Dendritic cell treated with granulocyte-macrophage colony-stimulating factor and Interleukin-4, amounts not matched to agents 40 ng/mL and 50 ng/mL, for 4 days (primary cell): ENCODE measurements around the gene PRCD.

Experiments
- H3K27ac Mint-ChIP-seq: one replicate; pipeline ENCODE4 v1.8.0; 2022; ENCODE audit warnings: mild to moderate bottlenecking, mixed read lengths
- H3K27me3 Mint-ChIP-seq: one replicate; pipeline ENCODE4 v1.8.0; 2022; ENCODE audit warnings: mild to moderate bottlenecking, mixed read lengths
- H3K36me3 Mint-ChIP-seq: one replicate; pipeline ENCODE4 v1.8.0; 2022; ENCODE audit warnings: low read depth, mixed read lengths
- H3K4me1 Mint-ChIP-seq: one replicate; pipeline ENCODE4 v1.8.0; 2022; ENCODE audit warnings: low read depth, mixed read lengths
- H3K4me3 Mint-ChIP-seq: one replicate; pipeline ENCODE4 v1.8.0; 2022; ENCODE audit warnings: mild to moderate bottlenecking, moderate library complexity, mixed read lengths
- H3K9me3 Mint-ChIP-seq: one replicate; pipeline ENCODE4 v1.8.0; 2022; ENCODE audit warnings: mixed read lengths
- intact Hi-C: fragments of 100-400 bp; cut with micrococcal nuclease; formaldehyde crosslinking; loops from one replicate; pipeline ENCODE4 v1.15.0; 2022

Gene PRCD

DNA sequence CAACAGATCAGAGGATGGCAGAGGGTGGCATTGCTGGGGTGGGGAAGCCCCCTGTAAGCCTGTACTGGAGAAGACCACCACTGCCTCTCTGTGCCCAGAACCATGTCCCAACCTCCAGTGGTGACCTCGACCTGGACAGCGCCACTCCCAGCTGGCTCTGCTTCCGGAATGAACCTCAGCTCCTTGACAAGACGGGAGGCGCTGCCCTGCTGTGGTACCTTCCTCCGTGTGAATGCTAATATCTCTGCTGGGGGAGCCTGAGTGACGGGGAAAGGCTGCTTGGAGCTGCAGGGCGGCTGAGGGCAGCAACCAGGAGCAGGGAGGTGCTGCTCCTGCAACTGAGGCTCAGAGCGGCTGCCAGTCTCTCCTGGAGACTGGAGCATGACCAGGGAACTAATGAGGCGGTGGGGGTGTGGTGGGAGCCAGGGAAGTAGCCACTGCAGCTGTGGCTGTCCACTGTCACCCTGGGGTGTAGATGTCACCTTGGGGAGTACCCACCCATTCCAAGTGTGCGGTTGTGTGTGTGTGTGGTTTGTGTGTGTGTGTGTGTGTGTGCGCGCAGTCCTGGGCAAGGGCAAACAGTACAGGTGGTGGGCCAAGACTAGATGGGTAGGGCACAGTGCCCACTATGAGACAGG lies 6.2 kb downstream of the PRCD start:
- intact Hi-C loops, result no loop called here
- no peak overlapping the region for H3K4me3 Mint-ChIP-seq
- H3K27me3 Mint-ChIP-seq, result peaks cover 43% of the 10 kb centered on the region
- no peaks in the 10 kb centered on the region for H3K36me3 Mint-ChIP-seq
- no peak overlapping the region for H3K27ac Mint-ChIP-seq
- peaks cover 19% of the 10 kb centered on the region for H3K4me1 Mint-ChIP-seq
- no peaks in the 10 kb centered on the region for H3K9me3 Mint-ChIP-seq

DNA sequence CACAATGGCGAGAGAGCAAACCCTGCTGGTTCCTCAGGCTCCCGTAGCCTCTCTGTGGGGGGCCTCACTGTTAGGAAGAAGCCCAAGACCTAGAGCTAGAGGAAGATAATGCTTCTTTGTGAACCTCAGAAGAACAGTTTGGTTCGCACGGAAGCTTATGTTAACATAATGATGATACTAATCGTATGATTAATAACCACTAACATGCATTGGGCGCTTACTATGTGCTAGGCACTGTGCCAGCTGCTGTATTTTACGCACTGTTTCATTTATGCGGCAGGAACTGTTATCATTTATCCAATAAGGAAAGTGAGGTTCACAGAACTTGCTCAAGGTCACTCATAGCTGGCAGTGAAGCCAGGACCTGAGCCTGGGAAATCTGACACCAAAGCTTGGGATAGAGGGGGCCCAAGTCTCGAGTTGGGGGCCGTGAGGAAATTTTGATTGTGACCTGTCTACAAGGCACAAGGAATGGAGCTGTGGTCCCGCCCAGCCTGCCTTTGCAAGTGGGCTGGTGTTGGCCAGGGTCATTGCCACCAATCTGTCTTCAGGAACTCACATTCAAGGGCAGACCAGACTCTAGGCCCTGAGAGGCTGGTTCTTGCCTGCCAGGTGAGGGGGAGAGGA lies 6.8 kb downstream of the PRCD start:
- intact Hi-C loops, result loop anchor here (1.0 kb wide), 1 partner anchor 23 kb away; no protein-coding TSS in a partner anchor
- H3K27me3 Mint-ChIP-seq, result peaks cover 43% of the 10 kb centered on the region
- H3K9me3 Mint-ChIP-seq, result no peaks in the 10 kb centered on the region
- H3K4me3 Mint-ChIP-seq, result no peak overlapping the region
- no peak overlapping the region for H3K27ac Mint-ChIP-seq
- H3K4me1 Mint-ChIP-seq, result peaks cover 20% of the 10 kb centered on the region
- no peaks in the 10 kb centered on the region for H3K36me3 Mint-ChIP-seq

DNA sequence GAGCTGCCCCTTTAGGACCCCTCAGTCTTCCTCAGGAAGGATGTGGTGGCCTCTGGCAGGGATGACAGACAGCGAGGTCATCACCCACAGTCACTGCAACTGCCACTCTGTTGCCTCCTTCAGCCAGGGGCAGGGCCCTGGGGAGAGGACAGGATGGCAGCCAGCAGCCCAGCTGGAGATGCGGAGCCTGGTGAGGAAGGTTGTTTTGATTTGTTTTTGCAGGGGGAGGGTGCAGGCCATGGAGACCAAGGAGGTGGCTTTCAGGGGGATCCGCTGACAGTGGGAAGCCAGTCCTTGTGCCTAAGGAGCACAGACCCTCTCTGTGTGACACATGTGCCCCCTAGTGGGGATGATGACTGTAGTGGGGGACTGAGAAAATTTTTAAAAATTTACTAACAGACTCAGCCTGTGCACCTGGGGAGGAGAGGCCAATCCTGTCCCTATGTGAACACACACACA lies 7.4 kb downstream of the PRCD start:
- Mint-ChIP-seq H3K27me3 (peaks cover 39% of the 10 kb centered on the region), H3K27ac (no peak overlapping the region), H3K4me3 (no peak overlapping the region), H3K9me3 (no peaks in the 10 kb centered on the region), H3K36me3 (no peaks in the 10 kb centered on the region), H3K4me1 (peaks cover 20% of the 10 kb centered on the region)
- intact Hi-C loops, result loop anchor here (1.0 kb wide), 1 partner anchor 24 kb away; no protein-coding TSS in a partner anchor

DNA sequence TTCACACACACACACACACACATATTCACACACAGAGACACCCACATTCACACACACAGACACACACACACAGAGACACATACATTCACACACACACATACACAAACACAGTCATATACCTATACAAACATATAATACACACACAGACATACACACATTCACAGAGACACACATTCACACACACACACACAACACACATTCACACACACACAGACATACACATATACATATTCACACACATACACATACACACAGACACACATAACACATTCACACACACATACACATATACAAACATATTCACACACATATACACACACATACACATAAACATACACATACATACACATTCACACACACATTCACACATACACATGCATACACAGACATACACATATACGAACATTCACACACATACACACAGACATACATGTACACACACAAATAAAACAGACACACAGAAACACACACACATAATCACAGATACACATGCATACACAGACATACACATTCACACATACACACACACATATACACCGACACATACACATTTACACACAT lies 7.9 kb downstream of the PRCD start:
- Mint-ChIP-seq H3K27me3 (peaks cover 34% of the 10 kb centered on the region), H3K4me3 (no peak overlapping the region), H3K27ac (no peak overlapping the region), H3K4me1 (peaks cover 20% of the 10 kb centered on the region), H3K36me3 (no peaks in the 10 kb centered on the region), H3K9me3 (no peaks in the 10 kb centered on the region)
- intact Hi-C loops, result loop anchor here (1.0 kb wide), 1 partner anchor 24 kb away; no protein-coding TSS in a partner anchor

DNA sequence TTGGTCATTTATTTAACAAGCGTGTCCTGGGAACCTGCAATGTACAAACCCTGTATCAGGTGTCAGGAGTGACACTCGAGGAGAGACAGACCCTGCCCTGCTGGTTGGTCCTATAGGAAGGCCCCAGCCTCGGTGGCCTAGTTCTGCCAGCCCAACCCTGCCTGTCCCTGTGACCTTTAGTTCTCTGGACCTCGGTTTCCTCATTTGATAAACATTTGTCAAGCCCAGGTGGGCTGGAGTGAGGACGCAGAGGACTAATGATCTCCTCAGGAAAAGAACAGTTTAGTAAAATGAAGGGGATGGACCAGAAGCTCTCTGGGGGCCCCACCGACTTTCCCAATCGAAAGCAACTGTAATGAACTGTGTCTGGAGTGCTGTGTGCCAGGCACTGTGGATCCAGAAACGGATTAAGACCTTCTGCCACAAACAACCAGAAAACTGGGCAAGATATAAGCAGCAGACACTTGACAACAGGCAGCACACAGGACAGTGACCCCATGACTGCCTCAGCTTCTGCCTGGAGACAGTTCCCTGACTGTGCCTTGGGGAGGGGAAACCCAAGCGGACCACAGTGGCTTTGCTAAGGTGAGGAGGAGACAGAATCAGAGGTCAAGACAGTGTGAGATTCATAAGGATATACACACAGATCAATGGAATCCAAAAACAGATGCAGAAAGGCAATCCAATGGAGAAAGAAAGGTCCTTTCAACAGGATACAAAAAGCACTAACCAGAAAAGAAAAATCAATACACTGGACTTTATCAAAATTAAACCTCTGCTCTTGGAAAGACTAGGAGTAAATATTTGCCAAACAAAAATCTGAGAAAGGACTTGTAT lies 8.8 kb downstream of the PRCD start:
- Mint-ChIP-seq H3K36me3 (no peaks in the 10 kb centered on the region), H3K27ac (no peak overlapping the region), H3K27me3 (peaks cover 26% of the 10 kb centered on the region), H3K9me3 (no peaks in the 10 kb centered on the region), H3K4me1 (peaks cover 20% of the 10 kb centered on the region), H3K4me3 (no peak overlapping the region)
- intact Hi-C loops, result no loop called here

DNA sequence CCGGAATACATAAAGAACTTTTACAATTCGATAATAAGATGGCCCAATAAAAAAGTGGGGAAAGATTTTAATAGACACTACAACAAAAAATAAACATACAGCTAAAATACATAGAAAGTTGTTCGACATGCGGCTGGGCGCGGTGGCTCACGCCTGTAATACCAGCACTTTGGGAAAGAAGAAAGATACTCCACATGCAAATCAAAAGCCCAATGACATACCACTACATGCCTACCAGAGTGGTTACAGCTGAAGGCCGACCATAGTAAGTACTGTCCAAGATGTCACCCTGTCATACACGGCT lies 9.3 kb downstream of the PRCD start:
- H3K27ac Mint-ChIP-seq, result no peak overlapping the region
- peaks cover 15% of the 10 kb centered on the region for H3K4me1 Mint-ChIP-seq
- intact Hi-C loops, result no loop called here
- H3K36me3 Mint-ChIP-seq, result no peaks in the 10 kb centered on the region
- no peaks in the 10 kb centered on the region for H3K9me3 Mint-ChIP-seq
- no peak overlapping the region for H3K4me3 Mint-ChIP-seq
- peaks cover 21% of the 10 kb centered on the region for H3K27me3 Mint-ChIP-seq

DNA sequence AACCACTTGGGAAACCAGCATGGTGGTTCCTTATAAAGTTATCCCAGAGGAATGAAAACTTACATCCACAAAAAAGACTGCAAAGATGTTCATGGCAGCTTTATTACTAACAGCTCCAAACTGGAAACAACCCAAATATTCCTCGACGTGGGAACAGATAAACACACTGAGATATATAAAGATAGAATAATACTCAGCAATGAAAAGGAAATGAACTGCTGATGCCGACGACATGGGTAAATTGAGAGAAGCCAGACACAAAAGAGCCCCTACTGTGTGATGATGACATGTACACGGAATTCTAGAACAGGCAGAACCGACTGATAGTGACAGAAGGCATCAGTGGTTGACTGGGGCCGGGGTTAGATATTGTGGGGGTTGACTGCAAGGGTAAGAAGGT lies 9.7 kb downstream of the PRCD start:
- no peaks in the 10 kb centered on the region for H3K36me3 Mint-ChIP-seq
- H3K27me3 Mint-ChIP-seq, result peaks cover 17% of the 10 kb centered on the region
- peaks cover 12% of the 10 kb centered on the region for H3K4me1 Mint-ChIP-seq
- no peak overlapping the region for H3K4me3 Mint-ChIP-seq
- intact Hi-C loops, result no loop called here
- H3K9me3 Mint-ChIP-seq, result no peaks in the 10 kb centered on the region
- no peak overlapping the region for H3K27ac Mint-ChIP-seq

DNA sequence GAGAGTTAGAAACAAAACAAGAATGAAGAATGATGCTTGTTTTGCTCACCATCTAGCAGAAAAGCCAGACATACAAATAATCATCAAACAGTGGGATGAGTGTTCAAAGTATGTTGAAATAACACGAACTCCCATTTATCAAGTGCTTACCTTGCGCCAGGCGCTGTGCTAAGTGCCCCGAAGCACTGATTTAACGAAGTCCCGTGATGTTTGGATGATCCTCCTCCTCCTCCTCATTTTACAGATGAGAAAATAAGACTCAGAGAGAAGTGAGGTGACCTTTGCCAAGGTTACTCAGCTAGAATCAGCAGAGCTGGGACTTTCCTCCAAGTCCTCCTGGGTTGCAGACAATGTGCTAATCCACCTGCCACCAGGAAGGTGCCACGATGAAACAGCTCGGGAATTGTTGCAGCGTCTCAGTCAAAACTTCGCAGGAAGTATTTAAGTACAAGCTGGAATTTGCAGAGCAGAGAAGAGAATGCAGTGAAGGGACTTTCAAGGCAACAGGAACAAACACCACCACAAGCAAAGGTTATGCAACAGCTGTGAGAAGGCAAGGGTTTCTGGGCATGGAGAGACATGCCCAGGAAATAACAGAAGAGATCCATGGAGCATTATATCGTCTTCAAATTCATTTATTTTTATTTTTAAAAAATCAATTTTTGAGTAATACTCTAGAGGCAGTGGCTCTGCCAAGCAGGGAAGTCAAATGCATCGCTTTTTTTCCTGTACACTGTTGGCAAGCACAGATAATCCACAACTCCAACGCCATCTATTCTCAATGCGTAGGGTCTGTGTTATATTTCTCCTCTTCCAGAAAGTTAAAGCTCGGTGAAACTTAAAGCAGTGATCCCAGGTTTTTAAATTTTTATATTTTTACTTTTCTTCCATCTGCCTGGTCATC lies 11.1 kb downstream of the PRCD start:
- peaks cover 8% of the 10 kb centered on the region for H3K4me1 Mint-ChIP-seq
- peaks cover 4% of the 10 kb centered on the region for H3K27me3 Mint-ChIP-seq
- peak overlapping the region; percentile 63 for H3K4me3 Mint-ChIP-seq
- H3K36me3 Mint-ChIP-seq, result no peaks in the 10 kb centered on the region
- H3K9me3 Mint-ChIP-seq, result no peaks in the 10 kb centered on the region
- intact Hi-C loops, result no loop called here
- peak overlapping the region; percentile 77 for H3K27ac Mint-ChIP-seq

DNA sequence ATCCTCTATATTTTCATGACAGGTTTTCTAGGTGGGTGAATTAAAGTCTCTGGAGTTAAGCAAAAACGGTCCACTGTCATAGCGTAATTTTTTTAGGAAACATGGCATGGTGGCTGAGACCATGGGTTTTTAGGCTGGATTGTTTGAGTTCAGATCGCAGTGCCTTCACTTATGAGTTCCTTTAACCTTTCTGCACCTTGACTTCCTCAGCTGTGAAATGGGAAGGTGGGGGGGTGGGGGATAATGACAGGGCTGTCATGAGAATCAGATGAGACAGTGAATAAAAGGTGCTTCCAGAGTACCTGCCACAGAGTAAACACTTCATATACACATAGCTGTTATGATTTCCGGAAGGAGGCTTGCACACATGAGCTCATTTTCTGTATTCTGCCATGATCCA lies 11.8 kb downstream of the PRCD start:
- intact Hi-C loops, result no loop called here
- Mint-ChIP-seq H3K27ac (no peak overlapping the region), H3K4me3 (no peak overlapping the region)

DNA sequence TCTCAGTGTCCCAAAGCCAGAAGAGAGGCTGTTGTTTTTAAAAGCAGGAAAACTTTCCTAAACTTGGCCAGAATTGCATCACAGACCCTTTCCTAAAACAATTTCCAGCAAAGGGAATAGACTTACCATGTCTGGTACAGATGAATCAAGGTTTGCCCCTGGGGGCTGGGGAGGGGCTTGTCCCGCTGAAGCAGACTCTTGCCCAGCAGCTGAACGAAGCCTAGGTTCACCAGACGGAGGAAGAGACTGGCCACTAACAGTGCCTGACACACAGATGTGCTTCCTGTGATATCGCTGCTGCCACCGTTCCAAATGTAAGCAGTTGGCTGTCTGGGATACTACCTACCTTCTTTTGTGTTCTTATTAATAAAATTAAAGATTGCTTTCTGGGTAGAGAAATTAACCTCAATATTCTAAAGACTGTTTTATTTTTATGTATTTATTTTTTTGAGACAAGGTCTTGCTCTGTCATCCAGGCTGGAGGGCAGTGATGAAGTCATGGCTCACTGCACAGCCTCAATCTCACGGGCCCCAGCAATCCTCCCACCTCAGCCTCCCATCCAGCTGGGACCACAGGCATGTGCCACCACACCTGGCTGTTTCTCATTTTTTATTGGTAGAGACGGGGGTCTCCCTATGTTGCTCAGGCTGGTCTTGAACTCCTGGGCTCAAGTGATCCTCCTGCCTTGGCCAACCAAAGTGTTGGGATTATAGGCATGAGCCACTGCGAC lies 13.5 kb downstream of the PRCD start:
- H3K9me3 Mint-ChIP-seq, result no peaks in the 10 kb centered on the region
- H3K4me3 Mint-ChIP-seq, result no peak overlapping the region
- intact Hi-C loops, result no loop called here
- H3K4me1 Mint-ChIP-seq, result peaks cover 27% of the 10 kb centered on the region
- H3K27me3 Mint-ChIP-seq, result no peaks in the 10 kb centered on the region
- H3K27ac Mint-ChIP-seq, result no peak overlapping the region
- peaks cover 15% of the 10 kb centered on the region for H3K36me3 Mint-ChIP-seq

More for the DNA sequence above, 11.8 kb downstream of the PRCD start:
- H3K36me3 Mint-ChIP-seq, result no peaks in the 10 kb centered on the region
- H3K4me1 Mint-ChIP-seq, result peaks cover 12% of the 10 kb centered on the region
- no peaks in the 10 kb centered on the region for H3K9me3 Mint-ChIP-seq
- no peaks in the 10 kb centered on the region for H3K27me3 Mint-ChIP-seq

DNA sequence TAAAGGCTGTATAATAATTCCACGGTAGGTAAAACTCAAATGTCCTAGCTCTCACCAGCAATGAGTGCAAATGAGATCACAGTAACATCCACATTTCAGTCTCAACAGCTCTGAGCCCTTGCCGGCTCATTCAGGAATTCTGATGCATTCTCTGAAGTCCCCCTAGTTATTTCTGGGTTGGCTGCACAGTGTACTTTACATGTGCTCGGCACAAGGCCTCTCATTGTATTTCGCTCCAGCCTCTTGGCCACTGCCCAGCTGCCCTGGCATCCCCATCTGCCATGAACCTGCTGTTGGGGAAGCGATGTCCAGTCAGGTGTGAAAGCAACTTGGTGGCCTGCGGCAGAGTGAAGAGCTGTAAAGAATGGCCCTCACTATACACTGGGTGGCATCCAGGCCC lies 14.3 kb downstream of the PRCD start:
- Mint-ChIP-seq H3K27me3 (no peaks in the 10 kb centered on the region), H3K4me1 (peaks cover 35% of the 10 kb centered on the region), H3K9me3 (no peaks in the 10 kb centered on the region), H3K27ac (no peak overlapping the region), H3K4me3 (no peak overlapping the region), H3K36me3 (peaks cover 18% of the 10 kb centered on the region)
- intact Hi-C loops, result no loop called here

DNA sequence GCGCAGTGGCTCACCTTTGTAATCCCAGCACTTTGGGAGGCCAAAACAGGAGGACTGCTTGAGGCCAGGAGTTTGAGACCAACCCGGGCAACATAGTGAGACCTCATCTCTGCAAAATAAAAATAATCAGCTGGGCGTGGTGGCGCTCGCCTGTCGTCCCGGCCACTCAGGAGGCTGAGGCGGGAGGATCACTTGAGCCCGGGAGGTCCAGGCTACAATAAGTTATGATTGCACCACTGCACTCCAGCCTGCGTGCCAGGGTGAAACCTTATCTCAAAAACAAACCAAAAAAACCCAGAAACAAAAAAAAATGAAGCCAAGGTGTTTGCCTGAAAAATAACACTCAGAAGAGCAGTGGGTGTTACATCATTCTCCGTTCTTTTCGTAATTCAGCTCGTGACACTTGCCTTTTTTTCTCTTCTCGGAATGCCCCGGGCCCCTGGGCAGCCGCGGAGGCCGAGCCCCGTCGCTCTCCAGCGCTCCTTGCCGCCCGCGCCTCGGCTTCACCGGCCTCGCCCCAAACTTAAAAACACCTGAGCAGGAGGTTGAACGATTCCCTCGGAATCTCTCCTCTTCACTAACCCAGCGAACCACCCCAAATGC lies 17.0 kb downstream of the PRCD start:
- Mint-ChIP-seq H3K4me1 (peaks cover 47% of the 10 kb centered on the region), H3K27ac (peak overlapping the region; percentile 99), H3K36me3 (peaks cover 33% of the 10 kb centered on the region), H3K4me3 (peak overlapping the region; percentile 96), H3K27me3 (no peaks in the 10 kb centered on the region), H3K9me3 (no peaks in the 10 kb centered on the region)
- intact Hi-C loops, result no loop called here
